KOPT-K1 (cell line): Measurements from ENCODE around the gene RTKN.

ENCODE experiments used
- H3K27ac ChIP-seq: fragments of 200-600 bp; sonication (generic); 2 replicates; pipeline ENCODE4 v1.5.1; 2016; ENCODE audit warnings: antibody characterized with exemption, mild to moderate bottlenecking, low read depth, low read length; ENCODE audit not compliant: poor library complexity, severe bottlenecking
- H3K36me3 ChIP-seq: fragments of 200-600 bp; sonication (generic); 2 replicates; pipeline ENCODE4 v1.5.1; 2017; ENCODE audit warnings: antibody characterized with exemption, mild to moderate bottlenecking, low read length, moderate library complexity; ENCODE audit not compliant: insufficient read depth
- H3K9me3 ChIP-seq: fragments of 200-600 bp; sonication (generic); 2 replicates; pipeline ENCODE4 v1.5.1; 2017; ENCODE audit warnings: antibody characterized with exemption, low read length, mild to moderate bottlenecking; ENCODE audit not compliant: insufficient read depth, poor library complexity, severe bottlenecking

The RTKN gene

DNA sequence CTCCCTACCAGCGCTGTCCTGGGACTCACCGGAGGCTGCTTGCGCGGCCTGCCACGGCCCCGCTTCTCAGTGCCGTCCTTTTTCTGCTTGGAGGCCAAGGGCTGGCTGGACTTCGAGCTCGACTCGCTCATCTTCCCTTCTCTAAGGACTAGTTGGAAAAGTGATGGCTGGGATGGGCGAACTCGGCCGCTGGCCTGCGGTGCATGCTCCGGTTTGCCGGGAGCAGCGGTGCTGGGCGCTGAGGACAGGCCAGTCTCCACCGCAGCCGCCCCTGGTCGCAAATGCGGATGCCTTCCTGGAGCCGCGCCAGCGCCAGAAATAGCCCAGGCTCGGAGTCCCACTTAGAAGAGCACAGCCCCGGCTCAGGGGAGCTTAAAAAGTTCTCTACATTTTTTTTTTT, 23.4 kb downstream of the RTKN start:
- no peaks in the 10 kb centered on the region for H3K9me3 ChIP-seq
- H3K36me3 ChIP-seq, result no peaks in the 10 kb centered on the region
- H3K27ac ChIP-seq, result no peak overlapping the region

DNA sequence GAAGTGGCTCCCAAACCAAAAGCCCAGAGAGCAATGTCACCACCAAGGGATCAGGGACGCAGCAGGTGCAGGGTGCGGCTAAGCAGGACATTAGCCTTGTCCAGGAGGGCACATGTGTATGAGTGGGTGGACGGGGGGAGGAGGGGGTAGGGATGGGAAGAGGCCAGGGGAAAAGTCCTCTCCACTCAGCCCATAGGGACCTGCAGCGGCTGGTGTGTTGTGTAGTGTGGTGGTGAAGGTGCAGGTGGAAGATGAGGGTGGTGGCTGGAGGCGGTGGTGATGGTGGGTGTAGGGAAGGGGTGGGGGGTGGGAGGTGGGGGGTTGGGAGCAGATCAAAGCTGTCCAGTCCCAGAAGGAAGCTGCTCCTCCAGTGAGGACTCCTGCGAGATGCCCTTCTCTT, 24.0 kb downstream of the RTKN start:
- Histone ChIP-seq H3K27ac (no peak overlapping the region), H3K36me3 (no peaks in the 10 kb centered on the region), H3K9me3 (no peaks in the 10 kb centered on the region)

- Histone ChIP-seq H3K27ac (no peak overlapping the region), H3K9me3 (no peaks in the 10 kb centered on the region), H3K36me3 (no peaks in the 10 kb centered on the region)
These were observed 24.5 kb downstream of the RTKN start for GRCh38 chr2:74417197-74417596.

- H3K36me3 ChIP-seq, result no peaks in the 10 kb centered on the region
- no peaks in the 10 kb centered on the region for H3K9me3 ChIP-seq
- H3K27ac ChIP-seq, result no peak overlapping the region
These were observed 25.0 kb downstream of the RTKN start for GRCh38 chr2:74416778-74417177.

- H3K36me3 ChIP-seq, result no peaks in the 10 kb centered on the region
- no peak overlapping the region for H3K27ac ChIP-seq
- H3K9me3 ChIP-seq, result no peaks in the 10 kb centered on the region
These were observed 25.9 kb downstream of the RTKN start for GRCh38 chr2:74415762-74416395.

- Histone ChIP-seq H3K36me3 (no peaks in the 10 kb centered on the region), H3K9me3 (no peaks in the 10 kb centered on the region), H3K27ac (no peak overlapping the region)
These were observed 26.6 kb downstream of the RTKN start for GRCh38 chr2:74414881-74415761.

DNA sequence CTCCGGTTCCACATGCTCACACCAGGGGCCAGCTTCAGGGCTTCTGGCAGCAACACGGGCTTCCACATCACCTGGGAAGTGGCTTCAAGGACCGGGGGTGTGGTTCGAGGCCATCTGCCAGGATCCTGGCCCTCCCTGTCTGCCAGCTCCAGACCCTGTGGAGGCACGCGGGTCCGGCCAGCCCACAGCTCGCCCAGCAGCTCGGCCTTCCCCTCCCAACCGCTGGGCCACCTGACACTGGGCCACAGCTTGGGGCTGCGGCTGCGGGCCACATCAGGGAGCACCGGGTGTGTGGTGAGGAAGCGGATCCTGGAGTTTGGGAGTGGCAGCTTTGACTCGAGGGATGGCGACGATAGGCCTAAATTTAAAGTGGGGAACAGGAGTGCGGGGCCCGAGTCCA, 27.3 kb downstream of the RTKN start:
- Histone ChIP-seq H3K9me3 (no peaks in the 10 kb centered on the region), H3K27ac (no peak overlapping the region), H3K36me3 (no peaks in the 10 kb centered on the region)

DNA sequence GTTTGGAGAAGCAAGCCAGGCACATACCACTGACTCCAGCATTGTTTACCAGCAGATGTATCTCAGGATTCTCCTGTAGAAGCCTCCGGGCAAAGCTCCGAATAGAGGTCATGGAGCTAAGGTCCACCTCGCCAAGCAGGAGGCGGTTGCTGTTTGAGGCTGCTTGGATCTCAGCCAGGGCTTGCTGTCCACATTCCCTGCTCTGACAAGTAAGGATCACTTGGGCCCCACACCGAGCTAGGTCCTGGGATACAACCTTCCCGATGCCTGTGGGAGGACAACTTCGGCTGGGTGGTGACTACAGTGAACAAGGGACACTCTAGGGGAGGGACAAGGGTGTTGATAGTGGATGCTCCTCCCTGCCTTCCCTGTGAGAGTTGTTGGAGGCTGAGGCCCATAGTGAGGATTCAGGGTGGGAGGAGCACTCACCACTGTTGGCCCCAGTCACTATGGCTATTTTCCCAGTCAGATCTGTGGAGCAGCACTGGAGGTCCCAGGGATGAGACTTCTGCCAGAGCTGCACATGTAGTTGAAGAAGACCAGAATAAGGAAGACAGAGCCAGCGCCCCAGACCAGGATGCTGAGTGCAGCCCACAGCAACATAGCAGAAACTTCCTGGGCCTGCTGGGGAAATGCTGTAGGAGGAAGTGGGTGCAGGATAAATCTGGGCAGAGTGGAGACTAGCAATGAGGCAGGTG, 28.6 kb downstream of the RTKN start:
- Histone ChIP-seq H3K36me3 (no peaks in the 10 kb centered on the region), H3K27ac (no peak overlapping the region), H3K9me3 (no peaks in the 10 kb centered on the region)

- H3K36me3 ChIP-seq, result no peaks in the 10 kb centered on the region
- no peak overlapping the region for H3K27ac ChIP-seq
- H3K9me3 ChIP-seq, result no peaks in the 10 kb centered on the region
These were observed 34.1 kb downstream of the RTKN start for GRCh38 chr2:74407682-74408081.

- H3K27ac ChIP-seq, result no peak overlapping the region
- no peaks in the 10 kb centered on the region for H3K9me3 ChIP-seq
- H3K36me3 ChIP-seq, result no peaks in the 10 kb centered on the region
These were observed 35.7 kb downstream of the RTKN start for GRCh38 chr2:74406035-74406434.

DNA sequence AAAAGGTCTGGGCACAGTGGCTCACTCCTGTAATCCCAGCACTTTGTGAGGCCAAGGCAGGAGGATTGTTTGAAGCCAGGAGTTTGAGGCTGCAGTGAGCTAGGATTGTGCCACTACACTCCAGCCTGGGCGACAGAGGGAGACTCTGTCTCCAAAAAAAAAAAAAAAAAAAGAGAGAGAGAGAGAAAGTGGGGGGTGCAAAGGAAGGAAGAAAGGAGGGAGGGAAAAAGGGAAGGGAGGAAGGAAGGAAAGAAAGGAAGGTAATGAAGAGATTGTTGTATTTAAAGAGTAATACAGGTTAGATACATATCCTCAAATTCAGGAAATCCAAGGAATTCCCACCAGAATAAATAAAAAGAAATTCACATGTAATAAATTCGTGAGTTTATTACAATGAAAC, 39.8 kb downstream of the RTKN start:
- H3K9me3 ChIP-seq, result no peaks in the 10 kb centered on the region
- no peak overlapping the region for H3K27ac ChIP-seq
- no peaks in the 10 kb centered on the region for H3K36me3 ChIP-seq

GRCh38 chr2:74399785-74400184, 42.0 kb downstream of the RTKN start:
- H3K9me3 ChIP-seq, result no peaks in the 10 kb centered on the region
- no peaks in the 10 kb centered on the region for H3K36me3 ChIP-seq
- no peak overlapping the region for H3K27ac ChIP-seq

- Histone ChIP-seq H3K36me3 (no peaks in the 10 kb centered on the region), H3K27ac (no peak overlapping the region), H3K9me3 (no peaks in the 10 kb centered on the region)
These were observed 45.6 kb downstream of the RTKN start for GRCh38 chr2:74396149-74396548.

DNA sequence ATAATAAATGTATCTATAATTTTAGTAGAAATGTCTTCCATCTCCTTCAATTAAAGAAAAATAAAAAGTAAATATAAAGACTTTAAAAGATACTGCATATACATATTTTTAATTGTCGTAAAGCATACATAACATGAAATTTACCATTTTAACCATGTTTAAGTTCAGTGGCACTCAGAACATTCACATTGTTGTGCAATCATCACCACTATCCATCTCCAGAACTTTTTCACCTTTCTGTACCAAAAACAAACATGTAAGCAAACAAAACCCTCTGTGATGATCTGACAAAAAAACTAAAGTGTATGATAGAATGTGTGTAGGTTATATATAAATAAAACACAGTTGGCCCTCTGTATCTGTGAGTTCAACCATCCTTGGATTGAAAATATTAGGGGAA, 48.2 kb downstream of the RTKN start:
- H3K27ac ChIP-seq, result no peak overlapping the region

DNA sequence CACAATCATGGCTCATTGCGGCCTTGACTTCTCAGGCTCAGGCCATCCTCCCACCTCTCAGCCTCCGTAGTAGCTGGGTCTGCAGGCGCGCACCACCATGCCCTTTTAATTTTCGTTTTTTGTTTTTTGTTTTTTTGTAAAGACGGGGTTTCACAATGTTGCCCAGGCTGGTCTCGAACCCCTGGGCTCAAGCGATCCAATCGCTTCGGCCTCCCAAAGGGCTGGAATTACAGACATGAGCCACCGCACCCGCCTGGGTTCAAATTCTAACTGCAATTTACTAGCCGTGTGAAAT, 49.3 kb downstream of the RTKN start:
- Histone ChIP-seq H3K9me3 (no peaks in the 10 kb centered on the region), H3K27ac (no peak overlapping the region), H3K36me3 (no peaks in the 10 kb centered on the region)

More for the DNA sequence above, 48.2 kb downstream of the RTKN start:
- H3K9me3 ChIP-seq, result no peaks in the 10 kb centered on the region
- H3K36me3 ChIP-seq, result no peaks in the 10 kb centered on the region
